ENCODE measurements around the gene RRAGA.
"Not testable (repeated sequence)": the region's sequence is repeated elsewhere in the genome, so short reads cannot be mapped to it uniquely, and the experiment has no call there.

Gene RRAGA

GRCh38 chr9:19048966-19049916 is at the start of gene RRAGA:
RRAGA (plus strand) TSS chr9:19049427; CDS start chr9:19049660, 233 bp downstream.
- peak; percentile 96 for DNase-seq (ENCODE audit: low read depth)

GRCh38 chr9:19000133-19000532 is 49.1 kb upstream of the RRAGA start:
- DNase-seq (ENCODE audit: low read depth): no peak

- no peak for DNase-seq (ENCODE audit: low read depth)
Observed at GRCh38 chr9:19009391-19009965, 39.7 kb upstream of the RRAGA start.

GRCh38 chr9:19018201-19018600 is 31.0 kb upstream of the RRAGA start:
- DNase-seq (ENCODE audit: low read depth): peak; percentile 19

- DNase-seq (ENCODE audit: low read depth): no peak
Observed at GRCh38 chr9:19020886-19021455, 28.3 kb upstream of the RRAGA start.

GRCh38 chr9:19021649-19022048 is 27.6 kb upstream of the RRAGA start:
- not testable (repeated sequence) for DNase-seq (ENCODE audit: low read depth)

- DNase-seq (ENCODE audit: low read depth): no peak
Observed at GRCh38 chr9:19022206-19022605, 27.0 kb upstream of the RRAGA start.

GRCh38 chr9:19023078-19023477 is 26.1 kb upstream of the RRAGA start:
- no peak for DNase-seq (ENCODE audit: low read depth)

- no peak for DNase-seq (ENCODE audit: low read depth)
Observed at GRCh38 chr9:19026375-19026774, 22.9 kb upstream of the RRAGA start.

GRCh38 chr9:19027825-19028224 is 21.4 kb upstream of the RRAGA start:
- DNase-seq (ENCODE audit: low read depth): no peak

GRCh38 chr9:19028835-19029451 is 20.3 kb upstream of the RRAGA start:
- DNase-seq (ENCODE audit: low read depth): peak; percentile 50

GRCh38 chr9:19030899-19031298 is 18.3 kb upstream of the RRAGA start:
- no peak for DNase-seq (ENCODE audit: low read depth)

- no peak for DNase-seq (ENCODE audit: low read depth)
Observed at GRCh38 chr9:19032406-19032805, 16.8 kb upstream of the RRAGA start.

- no peak for DNase-seq (ENCODE audit: low read depth)
Observed at GRCh38 chr9:19033015-19033414, 16.2 kb upstream of the RRAGA start, which contains the start of gene SAXO1. SAXO1 (minus strand) TSS chr9:19033209; CDS start chr9:19032908, 301 bp downstream.

GRCh38 chr9:19036611-19037010 is 12.6 kb upstream of the RRAGA start:
- DNase-seq (ENCODE audit: low read depth): no peak

GRCh38 chr9:19049917-19050636 is 850 bp downstream of the RRAGA start:
- DNase-seq (ENCODE audit: low read depth): peak; percentile 22

- no peak for DNase-seq (ENCODE audit: low read depth)
Observed at GRCh38 chr9:19050637-19051591, 1.7 kb downstream of the RRAGA start.

GRCh38 chr9:19057033-19057432 is 7.8 kb downstream of the RRAGA start:
- no peak for DNase-seq (ENCODE audit: low read depth)

- DNase-seq (ENCODE audit: low read depth): no peak
Observed at GRCh38 chr9:19074229-19074628, 25.0 kb downstream of the RRAGA start.

GRCh38 chr9:19074836-19075235 is 25.6 kb downstream of the RRAGA start:
- no peak for DNase-seq (ENCODE audit: low read depth)

GRCh38 chr9:19085295-19085694 is 36.1 kb downstream of the RRAGA start:
- DNase-seq (ENCODE audit: low read depth): no peak

Data from fibroblast of gingiva (primary cell).